Measurements from ENCODE around the gene ANKS1A. TPM values are rescaled to one million over a fixed set of nuclear protein-coding genes. Genes with fewer than 3 reads are reported as not detected.

ANKS1A gene
- polyA plus RNA-seq, 1 of the 3 experiments (the other 2 are of a cell fraction): 7.6 TPM

GRCh38 chr6:34974249-34974642 lies 85.2 kb downstream of the ANKS1A start:
- ChIA-PET POLR2A (no interaction called here), CTCF (no interaction called here)
- no peak overlapping the region for H3K9ac ChIP-seq
- H3K79me2 ChIP-seq (ENCODE audit: insufficient read depth): no peaks in the 10 kb centered on the region
- no peaks in the 10 kb centered on the region for H3K9me2 ChIP-seq
- H3K27ac ChIP-seq (ENCODE audit: low read depth in 2 of 2, low read length in 1 of 2): no peak overlapping the region
- H3K9me3 ChIP-seq: no peaks in the 10 kb centered on the region
- 79% methylated on average over 1 of the region's 1 CpG for WGBS (ENCODE audit: low lambda C conversion rate)
- no peaks in the 10 kb centered on the region for H3K27me3 ChIP-seq (ENCODE audit: insufficient read depth)
- H2AFZ ChIP-seq (ENCODE audit: low read depth): no peak overlapping the region
- no peak overlapping the region for H3K4me2 ChIP-seq
- H3F3A ChIP-seq (replicated peaks; ENCODE audit: insufficient read depth): peaks cover 3% of the 10 kb centered on the region
- H3K36me3 ChIP-seq (replicated peaks in 1 of 2; ENCODE audit: control insufficient read depth in 1 of 2, insufficient read depth in 2 of 2, low read length in 1 of 2): peaks cover 13 to 14% of the 10 kb centered on the region in 2 experiments
- H3K4me1 ChIP-seq (ENCODE audit: control insufficient read depth in 1 of 2, insufficient read depth in 2 of 2, low read depth in 1 of 2, low read length in 1 of 2): peaks cover 0 to 4% of the 10 kb centered on the region in 2 experiments; a peak in 1 of 4 replicates
- no peak overlapping the region for H3K4me3 ChIP-seq (ENCODE audit: low read depth in 2 of 2, low read length in 1 of 2)
- no peak for DNase-seq
- TF ChIP-seq JUND (IDR thresholded peaks at IDR 0.05) (no peak), GABPA (IDR thresholded peaks at IDR 0.05; ENCODE audit: low read depth) (no peak), NRF1 (IDR thresholded peaks at IDR 0.05; ENCODE audit: low read depth, low read length) (no peak), GATA2 (CRISPR knock-in tag; IDR thresholded peaks at IDR 0.05) (no peak), RXRA (IDR thresholded peaks at IDR 0.05; ENCODE audit: borderline replicate concordance, low read depth) (no peak), TCF12 (IDR thresholded peaks at IDR 0.05) (no peak), EP300 (IDR thresholded peaks at IDR 0.05; ENCODE audit: borderline replicate concordance in 1 of 2, low read depth in 1 of 2, low read length in 1 of 2) (no peak), TAF1 (IDR thresholded peaks at IDR 0.05; ENCODE audit: borderline replicate concordance, low read depth, low read length) (no peak), MXI1 (IDR thresholded peaks at IDR 0.05; ENCODE audit: low read depth, low read length) (no peak), CTCF (IDR thresholded peaks at IDR 0.05) (no peak), ZBTB33 (IDR thresholded peaks at IDR 0.05; ENCODE audit: borderline replicate concordance, low read depth) (no peak), FOXM1 (IDR thresholded peaks at IDR 0.05; ENCODE audit: low read depth) (no peak), PBX3 (IDR thresholded peaks at IDR 0.05) (no peak), SMC3 (IDR thresholded peaks at IDR 0.05; ENCODE audit: low read depth, low read length) (no peak), TEAD4 (IDR thresholded peaks at IDR 0.05; ENCODE audit: borderline replicate concordance, insufficient read depth) (no peak), POLR2AphosphoS5 (IDR thresholded peaks at IDR 0.05; ENCODE audit: low read depth, low read length) (no peak), FOSL2 (IDR thresholded peaks at IDR 0.05; ENCODE audit: borderline replicate concordance, low read depth) (no peak)
- H4K20me1 ChIP-seq (ENCODE audit: insufficient read depth): no peaks in the 10 kb centered on the region
